ENCODE measurements around the gene TUFT1.

Gene TUFT1

GRCh38 chr1:151593730-151594129 lies 53.6 kb downstream of the TUFT1 start:
- TF ChIP-seq SIN3A (IDR thresholded peaks at IDR 0.05; ENCODE audit: borderline replicate concordance, insufficient read depth, low read length): no peak
- no peak for TF ChIP-seq TAF1 (IDR thresholded peaks at IDR 0.05; ENCODE audit: borderline replicate concordance, insufficient read depth, low read length)
- no peak for TF ChIP-seq FOXP2 (optimal IDR thresholded peaks at IDR 0.05; ENCODE audit: borderline replicate concordance, extremely low read depth, extremely low read length, insufficient read depth)

GRCh38 chr1:151594143-151594625 lies 54.1 kb downstream of the TUFT1 start:
- TF ChIP-seq FOXP2 (optimal IDR thresholded peaks at IDR 0.05; ENCODE audit: borderline replicate concordance, extremely low read depth, extremely low read length, insufficient read depth): no peak
- no peak for TF ChIP-seq POLR2AphosphoS5 (IDR thresholded peaks at IDR 0.05; ENCODE audit: low read depth, low read length)
- no peak for TF ChIP-seq SIN3A (IDR thresholded peaks at IDR 0.05; ENCODE audit: borderline replicate concordance, insufficient read depth, low read length)

- TF ChIP-seq POLR2AphosphoS5 (IDR thresholded peaks at IDR 0.05; ENCODE audit: low read depth, low read length) (no peak), FOXP2 (optimal IDR thresholded peaks at IDR 0.05; ENCODE audit: borderline replicate concordance, extremely low read depth, extremely low read length, insufficient read depth) (no peak), REST (IDR thresholded peaks at IDR 0.05; ENCODE audit: insufficient read depth in 1 of 2, low read depth in 2 of 2, low read length in 2 of 2) (no peak), TAF1 (IDR thresholded peaks at IDR 0.05; ENCODE audit: borderline replicate concordance, insufficient read depth, low read length) (no peak), SIN3A (IDR thresholded peaks at IDR 0.05; ENCODE audit: borderline replicate concordance, insufficient read depth, low read length) (no peak)
These were observed 56.3 kb downstream of the TUFT1 start for GRCh38 chr1:151596166-151596953.

GRCh38 chr1:151604291-151604690 lies 64.2 kb downstream of the TUFT1 start:
- TF ChIP-seq REST (IDR thresholded peaks at IDR 0.05; ENCODE audit: insufficient read depth in 1 of 2, low read depth in 2 of 2, low read length in 2 of 2) (no peak), TAF1 (IDR thresholded peaks at IDR 0.05; ENCODE audit: borderline replicate concordance, insufficient read depth, low read length) (no peak), SIN3A (IDR thresholded peaks at IDR 0.05; ENCODE audit: borderline replicate concordance, insufficient read depth, low read length) (no peak), POLR2AphosphoS5 (IDR thresholded peaks at IDR 0.05; ENCODE audit: low read depth, low read length) (no peak), FOXP2 (optimal IDR thresholded peaks at IDR 0.05; ENCODE audit: borderline replicate concordance, extremely low read depth, extremely low read length, insufficient read depth) (no peak)

GRCh38 chr1:151606384-151606783 lies 66.3 kb downstream of the TUFT1 start:
- TF ChIP-seq SIN3A (IDR thresholded peaks at IDR 0.05; ENCODE audit: borderline replicate concordance, insufficient read depth, low read length) (no peak), FOXP2 (optimal IDR thresholded peaks at IDR 0.05; ENCODE audit: borderline replicate concordance, extremely low read depth, extremely low read length, insufficient read depth) (no peak), POLR2AphosphoS5 (IDR thresholded peaks at IDR 0.05; ENCODE audit: low read depth, low read length) (no peak), REST (IDR thresholded peaks at IDR 0.05; ENCODE audit: insufficient read depth in 1 of 2, low read depth in 2 of 2, low read length in 2 of 2) (no peak)

GRCh38 chr1:151606857-151607256 lies 66.7 kb downstream of the TUFT1 start:
- TF ChIP-seq REST (IDR thresholded peaks at IDR 0.05; ENCODE audit: insufficient read depth in 1 of 2, low read depth in 2 of 2, low read length in 2 of 2): no peak
- TF ChIP-seq POLR2AphosphoS5 (IDR thresholded peaks at IDR 0.05; ENCODE audit: low read depth, low read length): no peak
